K562 (cell line): ENCODE results near the gene RIMS3. TPM values are rescaled to one million over a fixed set of nuclear protein-coding genes. Genes with fewer than 3 reads are reported as not detected.

Source experiments
- CXXC5 ChIP-seq: fragments of 250-450 bp; sonication (Bioruptor Pico); IDR thresholded peaks from 2 replicates; pipeline ENCODE4 v1.8.0; 2022; ENCODE audit warnings: inconsistent platforms, mild to moderate bottlenecking, moderate library complexity
- GTF2A2 ChIP-seq: IDR thresholded peaks from 2 replicates; pipeline ENCODE4 v1.6.1; 2016; ENCODE audit warnings: mild to moderate bottlenecking, missing genetic modification characterization, missing compliant biosample characterization
- ILK ChIP-seq: fragments of 450-650 bp; IDR thresholded peaks from 2 replicates; pipeline ENCODE4 v1.6.1; 2016; ENCODE audit warnings: missing genetic modification characterization, low read depth, mild to moderate bottlenecking, missing compliant biosample characterization, moderate library complexity, borderline replicate concordance
- MGA ChIP-seq: fragments of 450-650 bp; IDR thresholded peaks from 2 replicates; pipeline ENCODE4 v1.6.1; 2016; ENCODE audit warnings: mild to moderate bottlenecking, moderate library complexity
- RCOR1 ChIP-seq, 2 experiments: IDR thresholded peaks; 2 replicates each; pipeline ENCODE4 v1.6.1; 2012; ENCODE audit warnings: low read depth in 2 of 2, low read length in 2 of 2, borderline replicate concordance in 1 of 2, improper control_type of control experiment in 1 of 2
- SMAD4 ChIP-seq: fragments of 250-450 bp; sonication (Bioruptor Pico); conservative IDR thresholded peaks from 2 replicates; pipeline ENCODE4 v1.8.0; 2021; ENCODE audit warnings: inconsistent platforms, mild to moderate bottlenecking, moderate library complexity
- SREBF2 ChIP-seq: sonication (generic); formaldehyde crosslinking; IDR thresholded peaks from 2 replicates; pipeline ENCODE4 v1.4.0; 2020; ENCODE audit warnings: mild to moderate bottlenecking, missing genetic modification reagents
- STAG1 ChIP-seq: sonication (generic); formaldehyde crosslinking; IDR thresholded peaks from 2 replicates; pipeline ENCODE4 v1.5.0; 2020; ENCODE audit warnings: missing genetic modification reagents, borderline replicate concordance
- polyA plus RNA-seq, 8 experiments: library from polyadenylated mRNA; depleted of rRNA in 4 of 8; stranded (reverse) in 5 of 8; unstranded in 3 of 8; fragments of >200 nt; fragmentation: Nextera tagmentation in 2 of 8; fragmentation: Illumina TruSeq in 1 of 8; extraction: Ambion mirVana in 2 of 8; extraction: Trizol in 1 of 8; gene quantifications; 2 replicates each; pipeline versions ENCODE4 v1.2.1 to v1.2.3, GENCODE V29; 2011 to 2014; ENCODE audit warnings: inconsistent platforms in 1 of 8, missing spikeins in 1 of 8
- total RNA-seq, 7 experiments: library from RNA; depleted of rRNA in 6 of 7; stranded (reverse); fragments of >200 nt in 6 of 7; fragmentation: Illumina TruSeq in 2 of 7; extraction: Trizol in 2 of 7; gene quantifications; 2 replicates each; pipeline versions ENCODE4 v1.2.1 to v1.2.3, GENCODE V29; 2011 to 2021; ENCODE audit warnings: low replicate concordance in 1 of 7
- TF ChIP-seq, protein P1 (sequence below): fragments of 250-450 bp; sonication (Bioruptor Pico); IDR thresholded peaks from 2 replicates; pipeline ENCODE4 v1.4.0; 2020

RIMS3 gene
- total and polyA plus RNA-seq, 9 of the 15 experiments (the other 6 are each of a cell fraction or from before 2014, with no cell fraction given): 0.06 to 1.2 (median 0.59) TPM

DNA sequence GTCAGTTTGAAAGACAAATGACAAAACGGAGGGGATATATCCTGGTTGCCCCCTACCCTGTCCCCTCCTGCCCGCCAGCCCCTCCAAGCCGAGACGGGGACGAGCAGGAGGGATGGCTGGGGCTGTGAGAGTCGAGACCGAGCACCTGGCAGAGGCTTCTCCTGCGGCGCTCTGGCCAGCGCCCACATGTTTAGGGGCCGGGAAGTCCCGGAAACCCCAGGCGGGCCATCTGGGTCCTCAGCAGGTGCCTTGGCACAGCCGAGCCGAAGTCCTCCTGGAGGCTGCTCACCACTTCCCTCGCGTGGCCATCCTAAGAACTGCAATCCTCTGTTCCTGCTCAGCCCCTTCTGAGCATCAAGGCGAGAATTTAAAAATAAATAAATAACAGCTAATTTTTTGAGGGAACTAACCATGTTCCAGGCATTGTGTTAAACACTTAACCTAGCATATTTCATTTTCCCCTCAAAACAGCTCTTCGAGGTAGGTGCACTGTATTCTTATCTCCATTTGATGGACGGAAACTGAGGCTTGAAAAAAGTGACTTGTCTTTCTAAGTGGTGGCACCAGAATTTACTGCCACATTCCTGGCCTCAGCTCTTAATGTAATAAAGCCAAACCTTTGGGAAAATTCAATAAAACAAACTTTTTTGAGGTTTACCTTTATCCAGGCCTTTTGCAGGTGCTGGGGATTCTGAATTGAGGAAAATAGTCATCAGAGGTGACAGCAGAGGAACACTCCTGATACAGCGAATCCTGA lies 3.5 kb upstream of the RIMS3 start (continued):
- TF ChIP-seq, protein P1, sequence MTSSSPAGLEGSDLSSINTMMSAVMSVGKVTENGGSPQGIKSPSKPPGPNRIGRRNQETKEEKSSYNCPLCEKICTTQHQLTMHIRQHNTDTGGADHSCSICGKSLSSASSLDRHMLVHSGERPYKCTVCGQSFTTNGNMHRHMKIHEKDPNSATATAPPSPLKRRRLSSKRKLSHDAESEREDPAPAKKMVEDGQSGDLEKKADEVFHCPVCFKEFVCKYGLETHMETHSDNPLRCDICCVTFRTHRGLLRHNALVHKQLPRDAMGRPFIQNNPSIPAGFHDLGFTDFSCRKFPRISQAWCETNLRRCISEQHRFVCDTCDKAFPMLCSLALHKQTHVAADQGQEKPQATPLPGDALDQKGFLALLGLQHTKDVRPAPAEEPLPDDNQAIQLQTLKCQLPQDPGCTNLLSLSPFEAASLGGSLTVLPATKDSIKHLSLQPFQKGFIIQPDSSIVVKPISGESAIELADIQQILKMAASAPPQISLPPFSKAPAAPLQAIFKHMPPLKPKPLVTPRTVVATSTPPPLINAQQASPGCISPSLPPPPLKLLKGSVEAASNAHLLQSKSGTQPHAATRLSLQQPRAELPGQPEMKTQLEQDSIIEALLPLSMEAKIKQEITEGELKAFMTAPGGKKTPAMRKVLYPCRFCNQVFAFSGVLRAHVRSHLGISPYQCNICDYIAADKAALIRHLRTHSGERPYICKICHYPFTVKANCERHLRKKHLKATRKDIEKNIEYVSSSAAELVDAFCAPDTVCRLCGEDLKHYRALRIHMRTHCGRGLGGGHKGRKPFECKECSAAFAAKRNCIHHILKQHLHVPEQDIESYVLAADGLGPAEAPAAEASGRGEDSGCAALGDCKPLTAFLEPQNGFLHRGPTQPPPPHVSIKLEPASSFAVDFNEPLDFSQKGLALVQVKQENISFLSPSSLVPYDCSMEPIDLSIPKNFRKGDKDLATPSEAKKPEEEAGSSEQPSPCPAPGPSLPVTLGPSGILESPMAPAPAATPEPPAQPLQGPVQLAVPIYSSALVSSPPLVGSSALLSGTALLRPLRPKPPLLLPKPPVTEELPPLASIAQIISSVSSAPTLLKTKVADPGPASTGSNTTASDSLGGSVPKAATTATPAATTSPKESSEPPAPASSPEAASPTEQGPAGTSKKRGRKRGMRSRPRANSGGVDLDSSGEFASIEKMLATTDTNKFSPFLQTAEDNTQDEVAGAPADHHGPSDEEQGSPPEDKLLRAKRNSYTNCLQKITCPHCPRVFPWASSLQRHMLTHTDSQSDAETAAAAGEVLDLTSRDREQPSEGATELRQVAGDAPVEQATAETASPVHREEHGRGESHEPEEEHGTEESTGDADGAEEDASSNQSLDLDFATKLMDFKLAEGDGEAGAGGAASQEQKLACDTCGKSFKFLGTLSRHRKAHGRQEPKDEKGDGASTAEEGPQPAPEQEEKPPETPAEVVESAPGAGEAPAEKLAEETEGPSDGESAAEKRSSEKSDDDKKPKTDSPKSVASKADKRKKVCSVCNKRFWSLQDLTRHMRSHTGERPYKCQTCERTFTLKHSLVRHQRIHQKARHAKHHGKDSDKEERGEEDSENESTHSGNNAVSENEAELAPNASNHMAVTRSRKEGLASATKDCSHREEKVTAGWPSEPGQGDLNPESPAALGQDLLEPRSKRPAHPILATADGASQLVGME (CRISPR knock-in tag): peak; percentile 46; the same call in 1 of the 2 replicates
- TF ChIP-seq SREBF2 (CRISPR knock-in tag) (no peak), GTF2A2 (tag) (no peak), RCOR1 (IDR thresholded peaks at IDR 0.05; ENCODE audit: borderline replicate concordance in 1 of 2, low read depth in 2 of 2, low read length in 2 of 2) (peak in 1 of 2 experiments; percentile 67; a peak in 2 of 4 replicates), STAG1 (CRISPR knock-in tag) (no peak; the same call in 1 of the 2 replicates), ILK (tag) (no peak), SMAD4 (CRISPR knock-in tag) (0 out of 2 replicates have a peak, but pooled peaks have one; percentile 21), MGA (0 out of 2 replicates have a peak, but pooled peaks have one; percentile 8), CXXC5 (CRISPR knock-in tag) (no peak)
